ENCODE results near the gene PDE4C.

The PDE4C gene

DNA sequence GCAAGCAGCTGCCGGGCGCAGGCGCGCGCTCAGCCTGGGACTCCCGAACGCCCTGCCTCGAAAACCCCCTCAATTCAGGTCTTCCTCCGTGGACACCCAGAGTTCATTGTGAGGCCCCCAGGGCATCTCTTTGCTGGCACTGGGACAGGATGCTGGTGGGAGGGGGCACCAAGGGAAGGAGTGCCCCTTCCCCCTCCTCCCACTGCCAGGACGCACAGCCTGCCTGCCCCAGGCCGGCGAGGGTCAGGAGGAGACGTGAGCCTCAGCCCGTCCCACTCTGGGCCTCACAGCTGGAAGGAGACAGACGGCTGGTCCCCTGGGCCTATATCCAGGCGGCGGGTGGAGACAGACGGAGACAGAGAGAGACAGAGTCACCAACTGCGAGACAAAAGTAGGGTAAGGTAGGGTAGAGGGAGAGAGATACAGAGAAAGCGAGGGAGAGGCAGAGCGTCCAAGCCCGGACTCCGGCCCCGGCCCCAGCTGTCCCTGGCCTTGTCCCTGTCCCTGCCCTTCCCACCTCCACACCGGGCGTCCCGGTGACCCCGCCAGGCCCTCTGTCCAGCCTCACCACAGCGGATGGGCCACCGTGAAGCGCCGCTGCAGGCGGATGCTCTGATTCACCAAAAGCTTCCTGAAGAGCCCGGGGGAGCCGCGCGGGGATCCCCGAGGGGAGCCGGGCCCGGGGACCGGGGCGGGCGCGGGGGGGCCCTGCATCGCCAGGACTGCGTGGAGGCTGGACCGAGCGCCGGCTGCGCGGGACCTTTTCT lies at the start of gene PDE4C:
Gene PDE4C, minus strand, starts transcription at position 737 of the 767 bp plus-strand sequence. Its CDS starts 23 bp downstream, at position 714.
- H3K4me3 ChIP-seq (ENCODE audit: low read length), result no peak within 1 kb of the TSS
- TF ChIP-seq, protein P1, sequence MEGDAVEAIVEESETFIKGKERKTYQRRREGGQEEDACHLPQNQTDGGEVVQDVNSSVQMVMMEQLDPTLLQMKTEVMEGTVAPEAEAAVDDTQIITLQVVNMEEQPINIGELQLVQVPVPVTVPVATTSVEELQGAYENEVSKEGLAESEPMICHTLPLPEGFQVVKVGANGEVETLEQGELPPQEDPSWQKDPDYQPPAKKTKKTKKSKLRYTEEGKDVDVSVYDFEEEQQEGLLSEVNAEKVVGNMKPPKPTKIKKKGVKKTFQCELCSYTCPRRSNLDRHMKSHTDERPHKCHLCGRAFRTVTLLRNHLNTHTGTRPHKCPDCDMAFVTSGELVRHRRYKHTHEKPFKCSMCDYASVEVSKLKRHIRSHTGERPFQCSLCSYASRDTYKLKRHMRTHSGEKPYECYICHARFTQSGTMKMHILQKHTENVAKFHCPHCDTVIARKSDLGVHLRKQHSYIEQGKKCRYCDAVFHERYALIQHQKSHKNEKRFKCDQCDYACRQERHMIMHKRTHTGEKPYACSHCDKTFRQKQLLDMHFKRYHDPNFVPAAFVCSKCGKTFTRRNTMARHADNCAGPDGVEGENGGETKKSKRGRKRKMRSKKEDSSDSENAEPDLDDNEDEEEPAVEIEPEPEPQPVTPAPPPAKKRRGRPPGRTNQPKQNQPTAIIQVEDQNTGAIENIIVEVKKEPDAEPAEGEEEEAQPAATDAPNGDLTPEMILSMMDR (conservative IDR thresholded peaks at IDR 0.05; ENCODE audit: low read depth, low read length), result no peak
- no peak for DNase-seq (ENCODE audit: low read depth)

DNA sequence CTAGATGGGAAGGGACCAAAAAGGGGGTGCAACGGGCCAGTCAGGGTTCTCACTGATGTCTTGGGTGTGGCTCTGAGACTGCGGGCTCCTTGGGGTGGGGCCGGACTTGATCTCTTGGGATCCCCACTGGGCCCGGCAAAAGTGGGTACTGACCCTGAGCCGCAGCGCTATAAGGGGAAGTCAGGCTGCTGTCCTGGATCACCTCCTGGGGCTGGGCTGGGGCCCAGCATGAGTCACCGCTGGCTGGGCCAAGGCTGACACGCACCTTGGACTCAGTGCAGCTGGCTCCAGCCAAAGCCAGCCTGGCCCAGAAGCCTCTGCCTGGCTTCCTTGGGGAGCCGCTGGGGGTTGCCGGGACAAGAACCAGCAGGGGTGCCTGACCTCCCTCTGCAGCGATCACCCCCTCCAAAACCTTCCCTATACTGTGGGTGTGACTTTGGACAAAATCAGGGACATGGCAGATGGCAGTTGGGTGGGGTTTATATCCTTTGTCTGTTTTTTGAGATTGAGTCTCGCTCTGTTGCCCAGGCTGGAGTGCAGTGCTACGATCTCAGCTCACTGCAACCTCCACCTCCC lies 48.6 kb upstream of the PDE4C start:
- TF ChIP-seq, protein P1 (conservative IDR thresholded peaks at IDR 0.05; ENCODE audit: low read depth, low read length), result no peak
- peak; percentile 30 for DNase-seq (ENCODE audit: low read depth)
- H3K4me3 ChIP-seq (ENCODE audit: low read length), result no peak overlapping the region

DNA sequence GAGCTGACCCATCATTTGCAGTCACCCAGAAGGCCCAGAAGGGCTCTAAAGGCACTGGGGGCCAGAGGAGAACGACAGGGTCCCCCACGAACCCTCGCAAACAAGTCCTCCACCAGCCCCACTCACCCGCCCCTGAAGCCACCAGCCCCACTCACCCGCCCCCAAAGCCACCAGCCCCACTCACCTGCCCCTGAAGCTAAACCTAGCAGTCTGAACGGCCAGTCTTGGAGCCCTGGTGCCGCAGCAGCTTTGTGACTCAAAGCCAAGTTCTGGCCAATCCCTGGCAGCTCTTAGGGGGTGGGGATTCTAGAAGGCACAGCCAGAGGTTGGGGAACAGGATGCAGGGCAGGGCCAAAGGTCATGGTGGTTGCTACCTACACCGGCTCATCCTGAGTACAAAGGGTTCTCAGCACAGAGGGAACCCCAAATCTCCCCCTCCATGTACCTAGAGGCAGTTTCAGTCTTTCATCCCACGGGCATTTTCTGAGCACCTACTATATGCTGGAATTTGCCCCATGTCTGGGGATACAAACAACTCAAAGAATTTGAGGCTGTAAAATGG lies 48.1 kb upstream of the PDE4C start, which contains the start of gene IQCN:
Gene IQCN, minus strand, starts transcription at position 234 of the 562 bp plus-strand sequence. CDS start 4,974 bp downstream, outside the sequence.
- TF ChIP-seq, protein P1 (conservative IDR thresholded peaks at IDR 0.05; ENCODE audit: low read depth, low read length), result no peak
- no peak for DNase-seq (ENCODE audit: low read depth)

DNA sequence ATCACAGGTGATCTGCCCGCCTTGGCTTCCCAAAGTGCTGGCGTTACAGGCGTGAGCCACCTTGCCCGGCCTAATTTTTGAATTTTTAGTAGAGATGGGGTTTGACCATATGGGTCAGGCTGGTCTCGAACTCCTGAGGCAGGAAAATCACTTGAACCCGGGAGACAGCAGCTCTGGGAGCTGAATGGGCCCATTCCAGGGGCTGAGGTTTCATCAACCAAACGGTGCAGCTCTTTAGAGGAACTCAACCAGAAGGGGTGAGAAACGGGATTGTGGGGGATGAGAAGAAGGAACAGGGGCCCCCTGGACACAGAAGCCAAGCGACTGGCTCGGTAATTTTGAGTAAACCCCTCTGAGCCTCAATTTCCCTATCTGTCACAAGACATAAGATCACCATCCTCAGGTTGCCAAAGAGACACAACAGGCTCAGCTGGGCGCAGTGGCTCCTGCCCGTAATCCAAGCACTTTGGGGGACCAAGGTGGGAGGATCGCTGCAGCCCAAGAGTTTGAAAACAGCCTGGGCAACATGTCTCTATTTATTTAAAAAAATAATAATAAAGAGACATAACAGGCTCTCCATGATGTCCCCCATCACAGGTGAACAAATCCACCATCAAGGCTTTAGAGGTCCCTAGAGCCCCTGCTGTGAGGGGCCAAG lies 47.5 kb upstream of the PDE4C start:
- H3K4me3 ChIP-seq (ENCODE audit: low read length), result no peak overlapping the region
- no peak for DNase-seq (ENCODE audit: low read depth)
- TF ChIP-seq, protein P1 (conservative IDR thresholded peaks at IDR 0.05; ENCODE audit: low read depth, low read length), result no peak

More for the DNA sequence above, 48.1 kb upstream of the PDE4C start, which contains the start of gene IQCN:
- H3K4me3 ChIP-seq (ENCODE audit: low read length), result no peak within 1 kb of the TSS

DNA sequence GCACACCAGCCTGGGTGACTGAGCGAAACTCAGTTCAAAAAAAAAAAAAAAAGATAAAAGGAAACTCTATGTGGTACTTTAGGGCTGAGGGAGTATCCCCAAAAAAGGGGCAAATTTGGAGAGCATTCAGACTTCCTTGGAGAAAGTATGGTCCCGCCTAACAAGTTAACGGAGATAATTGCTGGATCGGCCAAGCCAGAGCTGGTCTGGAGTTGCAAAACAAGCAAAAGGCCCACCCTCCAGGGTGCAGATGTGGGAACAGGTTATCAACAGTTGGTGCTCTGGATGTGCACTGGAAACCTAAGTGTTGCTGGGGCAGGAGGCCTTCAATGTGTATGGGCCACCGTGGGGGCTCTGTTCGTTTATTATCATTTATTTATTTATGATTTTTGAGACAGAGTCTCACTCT lies 45.2 kb upstream of the PDE4C start:
- no peak overlapping the region for H3K4me3 ChIP-seq (ENCODE audit: low read length)
- DNase-seq (ENCODE audit: low read depth), result no peak
- TF ChIP-seq, protein P1 (conservative IDR thresholded peaks at IDR 0.05; ENCODE audit: low read depth, low read length), result no peak

DNA sequence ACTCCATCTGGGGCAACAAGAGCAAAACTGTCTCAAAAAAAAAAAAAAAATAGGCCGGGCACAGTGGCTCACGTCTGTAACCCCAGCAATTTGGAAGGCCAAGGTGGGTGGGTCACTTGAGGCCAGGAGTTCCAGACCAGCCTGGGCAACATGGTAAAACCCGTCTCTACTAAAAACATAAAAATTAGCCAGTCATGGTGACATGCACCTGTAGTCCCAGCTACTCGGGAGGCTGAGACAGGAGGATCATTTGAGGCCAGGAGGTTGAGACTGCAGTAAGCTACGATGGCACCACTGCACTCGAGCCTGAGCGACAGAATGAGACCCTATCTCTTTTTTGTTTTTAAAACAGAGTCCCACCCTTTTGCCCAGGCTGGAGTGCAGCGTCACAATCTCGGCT lies 44.1 kb upstream of the PDE4C start:
- TF ChIP-seq, protein P1 (conservative IDR thresholded peaks at IDR 0.05; ENCODE audit: low read depth, low read length), result no peak
- no peak for DNase-seq (ENCODE audit: low read depth)
- no peak overlapping the region for H3K4me3 ChIP-seq (ENCODE audit: low read length)

Measured in retinal pigment epithelial cell (primary cell).